Ishikawa (cell line): ENCODE results near the gene FH.

Experiments
- CEBPB ChIP-seq: IDR thresholded peaks from 2 replicates; pipeline ENCODE4 v1.6.1; 2012
- CREB1 ChIP-seq: IDR thresholded peaks from 2 replicates; pipeline ENCODE4 v1.6.1; 2012; ENCODE audit warnings: low read depth
- EGR1 ChIP-seq: IDR thresholded peaks from 2 replicates; pipeline ENCODE4 v1.6.1; 2012
- EP300 ChIP-seq: IDR thresholded peaks from 2 replicates; pipeline ENCODE4 v1.6.1; 2012; ENCODE audit warnings: borderline replicate concordance
- RAD21 ChIP-seq: IDR thresholded peaks from 2 replicates; pipeline ENCODE4 v1.6.1; 2012; ENCODE audit warnings: low read depth
- TAF1 ChIP-seq: IDR thresholded peaks from 2 replicates; pipeline ENCODE4 v1.6.1; 2012; ENCODE audit warnings: low read depth, mild to moderate bottlenecking
- TCF12 ChIP-seq: IDR thresholded peaks from 2 replicates; pipeline ENCODE4 v1.6.1; 2012; ENCODE audit warnings: low read depth
- TEAD4 ChIP-seq: IDR thresholded peaks from 2 replicates; pipeline ENCODE4 v1.6.1; 2012
- TF ChIP-seq, protein P1 (sequence below): IDR thresholded peaks from 2 replicates; pipeline ENCODE4 v1.6.1; 2012; ENCODE audit warnings: low read depth, mild to moderate bottlenecking
- TF ChIP-seq, protein P2 (sequence below): IDR thresholded peaks from 2 replicates; pipeline ENCODE4 v1.6.1; 2012

DNA sequence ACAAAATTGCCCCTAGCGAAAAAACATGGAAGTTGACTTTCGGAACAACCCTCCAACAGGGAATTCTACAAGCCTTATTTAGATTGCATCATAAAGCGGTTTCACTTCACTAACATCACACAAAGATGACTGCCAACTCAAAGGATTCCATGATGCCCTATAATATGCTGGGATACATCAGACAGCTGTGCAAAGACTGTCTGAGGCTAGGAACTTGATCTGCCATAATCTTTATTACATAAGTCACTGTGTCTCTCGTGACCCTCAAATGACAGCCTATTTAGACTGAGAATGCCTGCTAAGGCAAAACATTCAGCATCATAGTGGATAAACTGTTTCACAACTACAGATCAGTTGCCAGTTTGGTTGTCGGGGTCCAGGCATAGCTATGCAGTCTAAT, 23.8 kb downstream of the FH start:
- TF ChIP-seq CEBPB (no peak), TEAD4 (no peak), TCF12 (no peak), EP300 (no peak), TAF1 (no peak), RAD21 (no peak), CREB1 (no peak), EGR1 (no peak)
- TF ChIP-seq, protein P1, sequence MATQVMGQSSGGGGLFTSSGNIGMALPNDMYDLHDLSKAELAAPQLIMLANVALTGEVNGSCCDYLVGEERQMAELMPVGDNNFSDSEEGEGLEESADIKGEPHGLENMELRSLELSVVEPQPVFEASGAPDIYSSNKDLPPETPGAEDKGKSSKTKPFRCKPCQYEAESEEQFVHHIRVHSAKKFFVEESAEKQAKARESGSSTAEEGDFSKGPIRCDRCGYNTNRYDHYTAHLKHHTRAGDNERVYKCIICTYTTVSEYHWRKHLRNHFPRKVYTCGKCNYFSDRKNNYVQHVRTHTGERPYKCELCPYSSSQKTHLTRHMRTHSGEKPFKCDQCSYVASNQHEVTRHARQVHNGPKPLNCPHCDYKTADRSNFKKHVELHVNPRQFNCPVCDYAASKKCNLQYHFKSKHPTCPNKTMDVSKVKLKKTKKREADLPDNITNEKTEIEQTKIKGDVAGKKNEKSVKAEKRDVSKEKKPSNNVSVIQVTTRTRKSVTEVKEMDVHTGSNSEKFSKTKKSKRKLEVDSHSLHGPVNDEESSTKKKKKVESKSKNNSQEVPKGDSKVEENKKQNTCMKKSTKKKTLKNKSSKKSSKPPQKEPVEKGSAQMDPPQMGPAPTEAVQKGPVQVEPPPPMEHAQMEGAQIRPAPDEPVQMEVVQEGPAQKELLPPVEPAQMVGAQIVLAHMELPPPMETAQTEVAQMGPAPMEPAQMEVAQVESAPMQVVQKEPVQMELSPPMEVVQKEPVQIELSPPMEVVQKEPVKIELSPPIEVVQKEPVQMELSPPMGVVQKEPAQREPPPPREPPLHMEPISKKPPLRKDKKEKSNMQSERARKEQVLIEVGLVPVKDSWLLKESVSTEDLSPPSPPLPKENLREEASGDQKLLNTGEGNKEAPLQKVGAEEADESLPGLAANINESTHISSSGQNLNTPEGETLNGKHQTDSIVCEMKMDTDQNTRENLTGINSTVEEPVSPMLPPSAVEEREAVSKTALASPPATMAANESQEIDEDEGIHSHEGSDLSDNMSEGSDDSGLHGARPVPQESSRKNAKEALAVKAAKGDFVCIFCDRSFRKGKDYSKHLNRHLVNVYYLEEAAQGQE: no peak
- TF ChIP-seq, protein P2, sequence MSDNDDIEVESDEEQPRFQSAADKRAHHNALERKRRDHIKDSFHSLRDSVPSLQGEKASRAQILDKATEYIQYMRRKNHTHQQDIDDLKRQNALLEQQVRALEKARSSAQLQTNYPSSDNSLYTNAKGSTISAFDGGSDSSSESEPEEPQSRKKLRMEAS: no peak
